ENCODE data around the gene CCR5AS.
"Not testable (repeated sequence)": the region's sequence is repeated elsewhere in the genome, so short reads cannot be mapped to it uniquely, and the experiment has no call there.

Gene CCR5AS

DNA sequence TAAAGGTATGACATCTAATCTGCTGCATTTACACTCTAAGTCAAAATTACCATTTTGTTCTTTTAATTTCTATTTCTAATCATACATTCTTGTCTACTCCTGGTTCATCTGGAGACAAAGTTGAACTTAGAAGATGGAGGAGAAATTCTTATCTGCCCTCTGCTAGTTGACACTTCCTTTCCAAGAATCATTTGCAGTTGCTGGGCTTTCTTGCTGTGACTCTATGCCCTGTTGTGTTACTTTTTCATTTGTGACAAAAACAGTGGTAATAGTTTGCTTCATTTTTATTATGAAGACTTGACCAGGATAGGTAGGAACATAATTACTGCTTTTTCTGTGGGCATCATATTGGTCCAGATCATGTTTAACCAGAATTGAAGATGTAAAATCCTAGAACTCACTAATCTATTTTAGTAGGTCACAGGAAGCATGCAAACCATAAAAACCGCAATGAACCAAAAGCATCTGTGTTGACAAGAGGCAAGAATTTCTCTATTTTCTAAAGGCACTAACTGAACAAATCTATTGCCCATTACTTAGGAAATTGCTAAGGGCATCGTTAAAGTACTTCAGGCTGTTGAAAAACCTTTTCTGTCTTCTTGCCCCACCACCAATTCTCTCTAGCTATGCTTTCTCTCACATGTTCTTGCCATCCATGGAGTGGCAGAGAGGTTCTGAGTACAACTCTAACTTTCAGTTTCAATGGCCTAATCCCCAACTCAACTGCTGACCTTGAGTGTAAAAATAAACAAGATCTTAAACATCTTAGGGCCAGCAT, 57.2 kb downstream of the CCR5AS start:
- H3K4me1 Mint-ChIP-seq, result peaks cover 61% of the 10 kb centered on the region
- H3K27me3 Mint-ChIP-seq, result peaks cover 17% of the 10 kb centered on the region
- DNase-seq (no peak), ATAC-seq (peak; percentile 59)
- H3K4me3 Mint-ChIP-seq, result peak overlapping the region; percentile 9 to 57
- H3K27ac Mint-ChIP-seq, result peak overlapping the region in 1 of 2 donors; percentile 54
- peaks cover 5 to 14% of the 10 kb centered on the region in 2 donors for H3K9me3 Mint-ChIP-seq

DNA sequence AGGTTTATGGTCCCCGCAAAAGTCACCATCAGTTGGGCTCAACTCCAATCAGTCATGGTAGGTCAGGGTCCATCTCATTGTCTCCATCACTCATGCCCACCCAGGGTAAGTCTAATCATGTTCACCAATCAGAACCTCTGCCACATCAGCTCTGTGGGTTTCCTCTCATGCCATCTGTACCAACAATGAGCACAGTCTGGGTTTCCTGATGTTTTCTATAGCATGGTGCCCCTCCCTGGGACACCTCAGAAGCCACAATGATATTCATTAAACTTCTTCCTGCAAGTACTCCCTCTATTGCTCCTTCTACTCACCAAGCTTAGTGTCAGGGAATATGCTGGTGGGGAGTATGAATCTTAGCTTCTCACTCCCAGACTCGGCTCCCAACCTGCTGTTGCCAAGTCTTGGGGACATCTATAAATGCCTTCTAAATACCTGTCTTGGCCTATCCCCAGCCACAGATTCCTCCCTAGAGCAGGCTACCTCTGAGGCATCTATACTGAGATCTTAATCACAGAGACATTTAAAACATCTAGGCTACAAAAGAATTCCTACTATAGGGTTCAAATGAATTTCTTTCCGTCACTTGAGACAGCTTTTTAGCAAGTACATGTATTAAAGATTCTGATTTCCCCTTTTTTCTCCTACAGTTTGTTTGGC, 57.9 kb downstream of the CCR5AS start:
- ATAC-seq, result no peak
- H3K27me3 Mint-ChIP-seq, result peaks cover 11% of the 10 kb centered on the region
- DNase-seq, result no peak

DNA sequence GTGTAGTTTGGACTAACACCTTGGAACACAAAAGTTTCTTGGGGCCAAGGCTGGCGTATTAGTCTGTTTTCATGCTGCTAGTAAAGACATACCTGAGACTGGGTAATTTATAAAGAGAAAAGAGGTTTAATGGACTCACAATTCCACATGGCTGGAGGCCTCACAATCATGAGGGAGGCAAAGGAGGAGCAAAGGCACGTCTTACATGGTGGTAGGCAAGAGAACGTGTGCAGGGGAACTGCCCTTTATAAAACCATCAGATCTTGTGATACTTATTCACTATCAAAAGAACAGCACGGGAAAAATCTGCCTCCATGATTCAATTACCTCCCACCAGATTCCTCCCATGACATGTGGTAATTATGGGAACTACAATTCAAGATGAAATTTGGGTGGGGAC, 62.4 kb downstream of the CCR5AS start:
- peaks cover 16 to 23% of the 10 kb centered on the region in 2 donors for H3K9me3 Mint-ChIP-seq
- no peaks in the 10 kb centered on the region for H3K27me3 Mint-ChIP-seq
- peaks cover 11% of the 10 kb centered on the region for H3K4me1 Mint-ChIP-seq
- DNase-seq (no peak), ATAC-seq (no peak)
- no peak overlapping the region for H3K27ac Mint-ChIP-seq
- H3K4me3 Mint-ChIP-seq, result no peak overlapping the region

More for the DNA sequence above, 57.9 kb downstream of the CCR5AS start:
- Mint-ChIP-seq H3K4me3 (peak overlapping the region; percentile 9 to 57), H3K4me1 (peaks cover 55% of the 10 kb centered on the region), H3K27ac (peak overlapping the region in 1 of 2 donors; percentile 54), H3K9me3 (peaks cover 5 to 14% of the 10 kb centered on the region in 2 donors)

DNA sequence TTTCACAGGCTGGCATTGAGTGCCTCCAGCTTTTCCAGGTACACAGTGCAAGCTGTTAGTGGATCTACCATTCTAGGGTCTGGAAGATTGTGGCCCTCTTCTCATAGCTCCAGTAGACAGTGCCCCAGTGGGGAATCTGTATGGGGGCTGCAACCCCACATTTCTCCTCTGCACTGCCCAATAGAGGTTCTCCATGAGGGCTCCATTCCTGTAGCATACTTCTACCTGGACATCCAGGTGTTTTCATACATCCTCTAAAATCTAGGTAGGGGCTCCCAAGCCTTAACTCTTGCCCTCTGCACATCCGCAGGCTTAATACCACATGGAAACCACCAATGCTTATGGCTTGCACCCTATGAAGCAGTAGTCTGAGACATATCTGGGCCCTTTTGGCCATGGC, 68.0 kb downstream of the CCR5AS start:
- Mint-ChIP-seq H3K9me3 (peaks cover 20 to 27% of the 10 kb centered on the region in 2 donors), H3K27ac (no peak overlapping the region), H3K4me1 (peaks cover 10% of the 10 kb centered on the region), H3K4me3 (no peak overlapping the region), H3K27me3 (no peaks in the 10 kb centered on the region)
- no peak for ATAC-seq
- no peak for DNase-seq

DNA sequence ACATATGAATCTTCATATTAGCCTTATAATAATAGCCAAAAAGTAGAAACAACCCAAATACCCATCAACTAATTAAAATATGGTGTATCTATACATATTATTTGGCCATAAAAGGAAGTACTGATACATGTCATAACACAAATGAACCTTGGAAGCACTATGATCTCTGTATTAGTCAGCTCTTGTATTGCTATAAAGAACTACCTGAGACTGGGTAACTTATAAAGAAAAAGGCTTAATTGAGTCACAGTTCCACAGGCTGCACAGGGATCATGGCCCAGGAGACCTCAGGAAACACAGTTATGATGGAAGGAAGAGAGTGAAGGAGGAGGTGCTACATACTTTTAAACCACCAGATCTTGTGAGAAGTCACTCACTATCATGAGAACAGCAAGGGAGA, 69.0 kb downstream of the CCR5AS start:
- no peak overlapping the region for H3K27ac Mint-ChIP-seq
- no peak overlapping the region for H3K4me3 Mint-ChIP-seq
- DNase-seq, result no peak
- ATAC-seq, result peak; percentile 77
- H3K27me3 Mint-ChIP-seq, result no peaks in the 10 kb centered on the region
- peaks cover 10% of the 10 kb centered on the region for H3K4me1 Mint-ChIP-seq
- H3K9me3 Mint-ChIP-seq, result peaks cover 20 to 27% of the 10 kb centered on the region in 2 donors

DNA sequence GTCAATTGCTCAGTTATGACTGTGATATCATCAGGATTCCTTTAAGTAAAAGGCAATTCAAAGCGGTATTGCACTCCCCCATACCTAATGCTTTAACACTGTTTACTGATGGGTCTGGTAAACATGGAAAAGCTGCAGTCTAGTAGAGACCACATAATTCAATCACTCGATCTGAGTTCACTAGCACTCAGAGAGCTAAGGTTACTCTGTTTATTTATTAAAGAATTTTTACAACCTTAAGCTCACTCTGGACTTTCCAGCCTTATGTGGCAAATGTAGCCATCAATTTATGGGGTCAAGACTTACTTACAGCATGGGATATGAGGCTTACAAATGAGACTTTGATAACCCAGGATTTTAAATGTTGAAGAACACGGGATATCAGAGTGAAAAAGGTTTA, 71.3 kb downstream of the CCR5AS start:
- H3K9me3 Mint-ChIP-seq, result peaks cover 20 to 27% of the 10 kb centered on the region in 2 donors
- H3K27ac Mint-ChIP-seq, result no peak overlapping the region
- H3K4me3 Mint-ChIP-seq, result no peak overlapping the region
- H3K27me3 Mint-ChIP-seq, result peaks cover 12% of the 10 kb centered on the region
- H3K4me1 Mint-ChIP-seq, result peaks cover 14% of the 10 kb centered on the region
- no peak for ATAC-seq
- DNase-seq, result no peak

DNA sequence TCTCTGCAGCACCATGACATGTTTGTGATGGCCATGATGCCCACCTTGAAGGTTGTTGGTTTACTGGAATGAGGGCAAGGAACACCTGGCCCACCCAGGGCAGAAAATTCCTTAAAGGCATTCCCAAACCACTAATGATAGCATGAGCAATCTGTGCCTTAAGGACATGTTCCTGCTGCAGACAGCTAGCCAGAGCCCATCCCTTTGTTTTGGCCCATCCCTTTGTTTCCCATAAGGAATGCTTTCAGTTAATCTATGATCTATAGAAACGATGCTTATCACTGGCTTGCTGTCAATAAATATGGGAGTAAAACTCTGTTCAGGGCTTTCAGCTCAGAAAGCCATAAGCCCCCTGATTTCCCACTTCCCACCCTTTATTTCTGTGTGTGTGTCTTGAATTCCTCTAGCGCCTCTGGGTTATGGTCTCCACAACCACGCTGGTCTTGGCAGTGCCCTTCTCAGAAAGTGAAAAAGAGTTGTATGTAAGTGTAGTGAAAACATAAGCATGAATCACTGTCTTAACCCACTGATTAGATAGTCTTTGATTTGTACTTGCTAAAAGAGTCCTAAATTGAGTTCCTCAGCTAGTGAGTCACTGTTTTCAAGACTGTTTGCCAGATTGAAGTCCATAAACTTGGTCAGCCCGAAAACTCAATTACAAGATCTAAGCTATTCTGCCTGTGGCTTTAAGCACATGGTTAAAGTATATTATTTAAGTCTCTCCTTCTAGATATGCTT, 72.0 kb downstream of the CCR5AS start:
- peaks cover 12% of the 10 kb centered on the region for H3K27me3 Mint-ChIP-seq
- no peak overlapping the region for H3K27ac Mint-ChIP-seq
- peaks cover 14% of the 10 kb centered on the region for H3K4me1 Mint-ChIP-seq
- peaks cover 14 to 23% of the 10 kb centered on the region in 2 donors for H3K9me3 Mint-ChIP-seq
- peak; percentile 99 for ATAC-seq
- DNase-seq, result peak; percentile 12 to 21
- H3K4me3 Mint-ChIP-seq, result no peak overlapping the region

DNA sequence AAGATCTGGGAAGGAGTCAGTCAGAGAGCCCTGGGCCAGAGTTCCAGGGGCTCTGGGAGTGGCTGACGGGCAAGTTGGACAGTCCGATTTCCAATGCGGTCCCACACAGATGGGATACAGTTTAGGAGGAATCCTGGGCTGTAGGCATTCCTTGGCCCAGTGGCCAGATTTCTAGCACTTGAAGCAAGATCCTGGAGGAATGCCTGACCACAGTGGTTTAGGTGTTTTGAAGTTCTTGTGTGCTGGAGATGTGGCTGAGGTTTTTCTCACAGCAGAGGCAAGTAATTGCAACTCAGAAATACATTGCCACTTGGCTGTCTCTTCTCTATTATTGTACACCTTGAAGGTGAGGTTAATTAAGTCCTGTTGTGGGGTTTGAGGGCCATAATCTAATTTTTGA, 76.2 kb downstream of the CCR5AS start:
- H3K27me3 Mint-ChIP-seq, result peaks cover 12% of the 10 kb centered on the region
- H3K4me1 Mint-ChIP-seq, result peaks cover 14% of the 10 kb centered on the region
- not testable (repeated sequence) for ATAC-seq, H3K4me3 Mint-ChIP-seq, H3K9me3 Mint-ChIP-seq, H3K27ac Mint-ChIP-seq, DNase-seq

DNA sequence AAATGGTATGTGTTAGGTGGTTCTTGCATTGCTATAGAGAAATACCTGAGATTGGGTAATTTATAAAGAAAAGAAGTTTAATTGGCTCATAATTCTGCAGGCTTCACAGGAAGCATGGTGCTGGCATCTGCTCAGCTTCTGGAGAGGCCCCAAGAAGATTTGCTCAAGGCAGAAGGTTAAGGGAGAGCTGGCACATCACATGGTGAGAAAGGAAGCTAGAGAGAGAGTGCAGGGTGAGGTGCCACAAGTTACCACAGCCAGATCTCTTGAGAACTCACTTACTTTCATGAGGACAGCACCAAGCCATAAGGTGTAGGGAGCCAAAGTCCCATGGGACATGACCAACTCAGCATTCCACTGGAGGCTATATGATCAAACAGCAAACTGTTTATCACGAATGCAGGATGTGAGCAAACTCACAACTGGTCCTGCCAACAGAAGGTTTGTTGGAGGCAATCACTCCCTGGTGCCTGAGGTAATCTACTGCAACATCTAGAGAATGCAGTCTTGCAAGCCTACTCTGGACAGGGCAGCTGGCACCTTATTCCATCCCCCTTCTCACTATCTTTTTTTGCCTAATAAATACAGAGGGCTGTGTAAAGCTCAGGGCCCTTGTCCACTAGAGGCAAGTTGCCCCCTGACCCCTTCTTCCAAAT, 81.1 kb downstream of the CCR5AS start:
- Mint-ChIP-seq H3K27me3 (peaks cover 15% of the 10 kb centered on the region), H3K4me1 (no peaks in the 10 kb centered on the region), H3K4me3 (no peak overlapping the region), H3K9me3 (no peaks in the 10 kb centered on the region), H3K27ac (no peak overlapping the region)
- no peak for ATAC-seq
- DNase-seq, result no peak

DNA sequence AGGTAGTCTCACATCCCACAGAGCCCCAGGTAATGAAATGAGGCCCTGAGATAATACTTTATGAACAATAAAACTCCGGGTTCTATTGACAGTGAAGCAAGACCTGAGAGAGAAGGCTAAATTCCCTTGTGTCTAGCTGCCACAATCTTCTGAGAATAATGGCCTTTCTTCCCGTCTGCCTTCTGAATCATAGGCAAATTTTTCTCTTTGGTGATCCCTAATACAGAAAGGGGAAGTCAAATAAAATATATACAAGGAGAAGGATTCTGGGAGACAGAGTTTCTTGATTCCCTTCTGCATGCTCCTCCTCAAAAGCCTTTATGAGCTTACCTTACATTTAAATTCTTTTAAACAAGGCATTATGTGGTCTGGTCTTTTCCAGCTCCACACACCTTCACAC, 82.8 kb downstream of the CCR5AS start:
- Mint-ChIP-seq H3K9me3 (no peaks in the 10 kb centered on the region), H3K4me3 (no peak overlapping the region), H3K27me3 (peaks cover 18% of the 10 kb centered on the region), H3K27ac (no peak overlapping the region), H3K4me1 (no peaks in the 10 kb centered on the region)
- DNase-seq (no peak), ATAC-seq (no peak)

DNA sequence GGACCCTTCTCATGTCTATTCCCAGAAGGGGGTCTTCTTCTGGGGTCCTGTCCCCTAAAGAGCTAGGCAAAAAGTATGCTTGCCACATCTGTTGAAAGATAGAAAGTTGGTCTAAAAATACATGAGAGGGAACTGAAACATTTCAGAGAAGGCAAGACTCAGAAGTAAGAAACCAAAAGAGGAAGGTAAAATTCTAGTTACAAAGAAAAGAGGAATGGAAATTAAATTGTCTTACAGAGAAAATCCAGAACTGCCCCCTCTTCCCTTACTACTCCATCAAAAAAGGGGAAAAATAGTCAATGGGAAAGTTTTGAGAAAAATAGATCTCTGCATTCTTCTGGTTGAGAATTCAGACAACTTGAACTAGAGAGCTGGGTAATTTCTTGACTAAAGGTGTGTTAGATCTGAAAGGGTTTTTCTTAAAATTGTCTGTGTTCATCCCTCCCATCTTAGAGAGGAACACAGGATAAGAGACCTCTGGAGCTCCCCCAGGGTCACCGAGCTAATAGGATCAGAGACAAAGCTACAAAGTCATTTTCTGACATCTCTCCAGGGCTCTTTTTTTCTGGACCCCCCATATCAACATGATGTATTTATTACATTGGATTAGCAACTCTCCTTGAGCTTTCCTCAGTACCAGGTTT, 85.3 kb downstream of the CCR5AS start:
- Mint-ChIP-seq H3K4me3 (no peak overlapping the region), H3K4me1 (no peaks in the 10 kb centered on the region)

DNA sequence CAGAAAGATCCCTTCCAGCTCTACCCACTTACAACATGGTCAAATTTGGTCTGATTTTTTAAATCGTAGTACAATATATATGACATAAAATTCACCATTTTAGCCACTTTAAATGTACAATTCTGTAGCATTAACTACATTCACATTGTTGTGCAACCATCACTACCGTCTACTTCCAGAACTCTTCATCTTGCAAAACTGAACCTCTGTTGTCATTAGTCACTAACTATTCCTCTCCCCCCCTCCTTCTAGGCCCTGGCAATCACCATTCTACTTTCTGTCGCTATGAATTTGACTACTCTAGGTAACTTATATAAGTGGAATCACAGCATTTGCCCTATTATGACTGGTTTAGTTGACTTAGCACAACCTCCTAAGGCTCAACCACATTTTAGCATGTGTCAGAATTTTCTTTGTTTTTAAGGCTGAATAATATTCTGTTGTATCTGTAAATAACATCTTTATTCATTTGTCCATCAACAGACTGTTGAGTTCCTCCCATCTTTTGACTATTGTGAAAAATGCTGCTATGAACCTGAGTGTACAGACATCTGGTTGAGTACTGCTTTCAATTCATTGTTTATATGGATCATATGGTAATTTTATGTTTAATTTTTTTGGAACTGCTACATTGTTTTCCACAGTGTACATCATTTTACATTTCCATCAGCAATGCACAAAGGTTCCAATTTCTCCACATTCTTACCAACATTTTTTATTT, 88.5 kb downstream of the CCR5AS start:
- H3K27me3 Mint-ChIP-seq, result peaks cover 22% of the 10 kb centered on the region
- DNase-seq, result no peak
- no peak overlapping the region for H3K4me3 Mint-ChIP-seq
- H3K9me3 Mint-ChIP-seq, result peaks cover 20 to 23% of the 10 kb centered on the region in 2 donors
- no peak for ATAC-seq
- peaks cover 12% of the 10 kb centered on the region for H3K4me1 Mint-ChIP-seq
- H3K27ac Mint-ChIP-seq, result no peak overlapping the region

More for the DNA sequence above, 85.3 kb downstream of the CCR5AS start:
- H3K27me3 Mint-ChIP-seq, result peaks cover 18% of the 10 kb centered on the region
- DNase-seq, result no peak
- no peak overlapping the region for H3K27ac Mint-ChIP-seq
- ATAC-seq, result no peak
- peaks cover 17 to 20% of the 10 kb centered on the region in 2 donors for H3K9me3 Mint-ChIP-seq

DNA sequence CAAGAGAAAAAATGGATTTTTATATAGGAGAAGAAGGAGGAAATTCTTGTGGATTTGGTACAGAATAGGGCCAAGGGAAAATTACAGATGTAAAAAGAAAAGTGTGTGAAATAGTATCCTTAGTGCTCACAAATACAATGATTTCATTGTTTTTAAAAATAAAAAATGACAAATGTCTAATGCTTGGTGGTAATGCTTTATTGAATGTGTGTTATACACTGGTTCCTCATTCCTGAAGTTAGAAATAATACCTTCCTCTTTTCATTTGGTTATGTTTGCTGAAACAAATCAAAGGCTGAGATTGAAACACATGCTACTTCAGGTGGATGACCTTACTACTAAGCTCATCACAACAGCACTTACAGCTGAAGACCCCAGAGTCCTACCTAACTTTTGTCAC, 90.7 kb downstream of the CCR5AS start:
- H3K4me3 Mint-ChIP-seq, result no peak overlapping the region
- DNase-seq (no peak), ATAC-seq (no peak)
- peaks cover 28% of the 10 kb centered on the region for H3K27me3 Mint-ChIP-seq
- peaks cover 20 to 27% of the 10 kb centered on the region in 2 donors for H3K9me3 Mint-ChIP-seq
- peaks cover 12% of the 10 kb centered on the region for H3K4me1 Mint-ChIP-seq
- H3K27ac Mint-ChIP-seq, result no peak overlapping the region

DNA sequence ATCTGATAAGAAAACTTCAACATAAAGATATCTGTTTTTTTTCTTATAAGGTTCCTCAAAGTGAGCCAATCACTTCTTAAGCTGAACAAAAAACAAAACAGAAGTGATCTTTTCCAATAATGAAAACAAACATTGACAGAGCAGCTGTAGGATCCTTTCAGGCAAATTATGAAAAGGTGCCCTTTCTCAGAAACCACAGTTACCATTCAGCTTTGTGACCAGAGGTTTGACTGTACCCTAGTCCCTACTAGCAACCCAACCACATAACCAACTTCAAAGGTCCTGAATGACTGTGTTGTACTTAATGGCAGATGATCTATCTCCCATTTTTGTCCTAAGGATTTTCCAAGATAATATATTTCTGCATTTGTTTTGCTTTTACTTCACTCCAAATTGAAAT, 92.3 kb downstream of the CCR5AS start:
- Mint-ChIP-seq H3K9me3 (peaks cover 20 to 27% of the 10 kb centered on the region in 2 donors), H3K27ac (no peak overlapping the region), H3K4me1 (peaks cover 12% of the 10 kb centered on the region), H3K27me3 (peaks cover 24% of the 10 kb centered on the region), H3K4me3 (no peak overlapping the region)
- ATAC-seq (peak; percentile 89), DNase-seq (no peak)
